Large intestine (tissue), 3 donors: Measurements from ENCODE around the gene BFSP2. TPM values are rescaled to one million over a fixed set of nuclear protein-coding genes. Genes with fewer than 3 reads are reported as not detected.

Source experiments
- DNase-seq, 2 donors: peaks; one replicate each; pipeline versions ENCODE4 v3.0.0 to v3.0.0-alpha.2; 2013
- H3K27ac ChIP-seq: one replicate; pipeline ENCODE4 v1.5.1; 2013; ENCODE audit warnings: low read length
- H3K27me3 ChIP-seq: 2 replicates; pipeline ENCODE4 v1.6.1; 2013; ENCODE audit warnings: low read length; ENCODE audit not compliant: control insufficient read depth, insufficient read depth
- H3K36me3 ChIP-seq: 2 replicates; pipeline ENCODE4 v1.6.1; 2013; ENCODE audit warnings: low read length; ENCODE audit not compliant: control insufficient read depth, insufficient read depth
- H3K4me1 ChIP-seq: one replicate; pipeline ENCODE4 v1.6.1; 2013; ENCODE audit warnings: low read length; ENCODE audit not compliant: control insufficient read depth, insufficient read depth
- H3K4me3 ChIP-seq: one replicate; pipeline ENCODE4 v1.5.1; 2013; ENCODE audit warnings: low read length
- H3K9me3 ChIP-seq: one replicate; pipeline ENCODE4 v1.6.1; 2013; ENCODE audit warnings: mild to moderate bottlenecking, low read depth, low read length, moderate library complexity; ENCODE audit not compliant: control insufficient read depth
- WGBS: methylation state at CpG from one replicate; pipeline ENCODE4 v1.1.5; 2013; ENCODE audit warnings: low lambda C conversion rate; ENCODE audit not compliant: insufficient coverage; 5-methylcytosine and 5-hydroxymethylcytosine counted together
- polyA plus RNA-seq: library from polyadenylated mRNA; unstranded; fragments of 120-200 nt; gene quantifications from one replicate; pipeline ENCODE4 v1.2.1, GENCODE V29; 2013

The BFSP2 gene
- polyA plus RNA-seq, 1 donor, result not detected

DNA sequence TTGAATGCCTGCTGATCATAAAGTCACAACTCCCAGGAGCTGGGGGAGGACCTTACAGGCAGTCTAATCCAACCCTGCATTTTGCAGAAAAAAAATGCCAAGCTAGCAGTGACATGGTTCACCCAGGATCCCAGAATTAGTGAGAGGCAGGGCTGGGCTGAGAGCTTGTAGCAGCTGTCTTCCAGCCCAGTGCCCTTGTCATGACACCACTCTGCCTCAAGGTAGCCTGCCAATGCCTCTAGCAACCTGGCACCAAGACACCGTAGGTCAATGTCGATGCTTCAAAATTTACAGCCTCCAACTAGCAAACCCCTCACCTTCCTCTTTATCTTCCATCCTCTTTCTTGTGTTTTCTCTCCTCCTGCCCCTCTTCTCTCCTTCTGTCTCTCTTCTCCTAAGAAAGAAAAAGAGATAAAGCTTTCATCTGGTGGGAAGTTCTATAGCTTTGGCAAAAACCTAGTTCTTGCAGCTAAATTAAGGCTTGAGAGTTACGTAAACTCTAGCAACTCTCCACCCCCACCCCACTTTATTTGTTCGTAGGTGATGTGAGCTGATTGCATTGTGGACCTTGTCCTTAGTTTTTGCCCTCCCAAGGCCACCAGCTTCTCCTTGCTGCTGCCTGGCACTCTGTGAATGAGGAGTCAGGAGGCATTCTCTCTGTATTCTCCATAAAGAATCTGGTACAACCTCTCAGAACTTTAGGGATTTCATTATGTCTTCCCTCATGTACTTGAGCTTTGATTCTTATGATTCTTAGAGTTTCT lies 18.3 kb upstream of the BFSP2 start:
- no peak for DNase-seq

DNA sequence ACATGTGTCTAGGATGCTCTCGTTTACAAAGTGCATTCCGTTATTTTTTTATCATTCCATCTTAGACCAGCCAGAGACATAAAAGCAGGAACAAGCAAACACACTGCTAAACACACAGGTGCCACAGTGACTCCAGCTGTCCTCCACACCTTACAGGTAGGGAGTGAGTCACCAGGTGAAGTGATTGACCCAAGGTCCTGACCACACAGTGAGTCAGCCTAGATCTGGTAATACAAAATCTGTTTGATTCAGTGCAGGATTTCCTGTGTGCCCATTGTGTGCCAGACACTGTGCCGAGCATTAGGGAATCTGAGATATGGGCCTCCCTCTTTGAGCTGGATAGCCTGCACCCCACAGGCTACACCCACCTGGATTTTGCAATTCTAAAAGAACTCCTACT lies 16.7 kb upstream of the BFSP2 start:
- no peak for DNase-seq
- Histone ChIP-seq H3K36me3 (no peaks in the 10 kb centered on the region), H3K27me3 (no peaks in the 10 kb centered on the region), H3K4me3 (no peak overlapping the region), H3K4me1 (no peaks in the 10 kb centered on the region), H3K9me3 (no peaks in the 10 kb centered on the region), H3K27ac (no peak overlapping the region)
- WGBS, result no CpG with 5 or more reads among the region's 3 CpGs

More for the DNA sequence above, 18.3 kb upstream of the BFSP2 start:
- Histone ChIP-seq H3K9me3 (no peaks in the 10 kb centered on the region), H3K27ac (no peak overlapping the region), H3K27me3 (no peaks in the 10 kb centered on the region), H3K4me3 (no peak overlapping the region), H3K4me1 (no peaks in the 10 kb centered on the region), H3K36me3 (no peaks in the 10 kb centered on the region)
- no CpG with 5 or more reads among the region's 4 CpGs for WGBS

DNA sequence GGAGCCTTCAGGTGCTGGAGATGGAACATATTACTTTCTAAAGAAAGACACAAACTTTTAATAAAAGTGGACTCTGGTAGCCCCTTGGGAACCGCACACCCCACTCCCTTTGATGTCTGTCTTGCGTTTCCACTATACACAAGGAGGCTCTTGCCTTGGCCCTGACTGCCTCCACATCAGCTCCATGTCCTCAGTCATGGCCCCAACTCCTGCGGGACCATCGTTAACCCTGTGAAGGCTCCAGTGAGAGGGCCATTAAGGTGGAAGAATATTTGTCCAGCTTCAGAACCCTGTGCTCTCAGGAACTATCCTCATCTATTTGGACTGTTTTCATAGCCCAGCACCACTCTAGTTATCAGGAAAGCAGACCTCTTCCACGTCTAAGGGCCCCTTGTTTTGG lies 16.1 kb upstream of the BFSP2 start:
- no CpG with 5 or more reads among the region's 5 CpGs for WGBS
- Histone ChIP-seq H3K9me3 (no peaks in the 10 kb centered on the region), H3K27ac (no peak overlapping the region), H3K27me3 (no peaks in the 10 kb centered on the region), H3K36me3 (no peaks in the 10 kb centered on the region), H3K4me3 (no peak overlapping the region), H3K4me1 (no peaks in the 10 kb centered on the region)
- no peak for DNase-seq

DNA sequence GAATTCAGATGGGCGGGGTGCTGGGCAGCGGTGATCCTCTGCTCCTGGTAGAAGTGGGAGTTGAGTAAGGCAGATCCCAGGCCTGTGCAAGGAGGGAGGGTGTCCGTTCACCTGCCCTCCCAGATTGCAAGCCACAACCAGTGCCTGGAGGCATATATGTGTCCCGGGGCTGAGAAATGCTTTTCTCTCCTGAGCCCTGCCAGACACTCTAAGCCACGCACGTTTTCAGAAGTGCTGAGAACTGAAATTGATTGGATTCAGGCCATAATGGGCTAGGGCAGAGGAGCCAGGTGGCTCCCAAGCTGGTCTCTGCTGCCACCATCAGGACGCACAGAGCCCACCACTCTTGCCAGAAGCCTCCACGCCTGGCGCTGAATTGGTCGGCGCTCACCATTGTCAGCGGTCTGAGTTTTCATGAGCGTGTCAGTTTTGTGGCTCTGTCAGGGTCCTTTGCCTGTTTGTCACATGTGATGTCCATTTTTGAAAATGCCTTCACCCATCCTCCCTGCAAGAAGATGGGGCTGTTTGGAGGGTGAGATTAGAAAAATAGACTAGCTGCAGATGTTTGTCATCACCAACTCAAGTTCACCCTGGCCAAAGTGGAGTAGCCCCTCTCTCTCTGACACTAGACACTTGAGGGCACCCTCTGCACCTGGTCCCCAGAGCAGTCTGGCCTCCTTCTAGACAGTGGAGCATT lies 15.4 kb upstream of the BFSP2 start:
- H3K27me3 ChIP-seq, result no peaks in the 10 kb centered on the region
- no CpG with 5 or more reads among the region's 13 CpGs for WGBS

DNA sequence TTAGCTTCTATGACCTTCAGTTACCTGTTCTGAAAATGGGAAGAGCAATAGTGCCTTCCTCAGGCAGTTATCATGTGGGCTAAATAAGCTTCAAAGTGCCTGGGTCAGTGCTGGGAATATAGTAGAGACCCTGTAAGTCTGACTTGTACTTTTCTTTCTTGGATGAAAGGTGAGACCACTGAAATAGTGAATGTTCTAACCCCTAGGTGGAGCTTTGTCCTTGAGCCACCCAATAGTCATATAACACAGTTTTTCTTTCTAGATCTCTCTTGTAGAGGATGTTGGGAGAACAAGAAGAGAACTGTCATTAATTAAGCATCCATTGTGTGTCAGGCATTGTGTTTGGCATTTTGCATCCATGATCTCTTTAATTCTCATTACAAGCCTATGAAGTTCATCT lies 13.0 kb upstream of the BFSP2 start:
- Histone ChIP-seq H3K4me1 (no peaks in the 10 kb centered on the region), H3K27ac (no peak overlapping the region), H3K27me3 (no peaks in the 10 kb centered on the region)

More for the DNA sequence above, 15.4 kb upstream of the BFSP2 start:
- Histone ChIP-seq H3K4me3 (no peak overlapping the region), H3K9me3 (no peaks in the 10 kb centered on the region), H3K27ac (no peak overlapping the region), H3K4me1 (no peaks in the 10 kb centered on the region), H3K36me3 (no peaks in the 10 kb centered on the region)
- DNase-seq, result peak; percentile 42 to 51

DNA sequence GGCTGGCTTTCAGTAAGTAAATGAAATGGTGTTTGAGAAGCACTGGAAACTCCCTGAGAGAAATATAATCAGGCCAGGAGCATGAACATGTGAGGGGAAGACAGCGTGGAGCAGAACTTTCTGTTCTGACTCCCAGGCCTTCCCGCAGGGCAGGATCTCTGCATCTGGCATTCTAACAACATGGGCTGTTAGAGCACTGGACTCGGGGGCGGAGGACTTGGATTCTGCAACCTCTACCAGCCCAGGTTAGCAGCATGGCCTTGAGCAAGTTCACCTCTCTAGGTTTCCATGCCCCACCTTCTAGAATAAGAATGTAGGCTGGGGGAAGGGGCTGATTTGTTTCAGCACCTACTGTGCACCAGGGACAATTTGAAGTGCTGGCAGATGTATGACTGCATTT lies 12.5 kb upstream of the BFSP2 start:
- WGBS, result no CpG with 5 or more reads among the region's 4 CpGs
- no peaks in the 10 kb centered on the region for H3K9me3 ChIP-seq
- H3K4me1 ChIP-seq, result no peaks in the 10 kb centered on the region
- no peak for DNase-seq
- H3K27me3 ChIP-seq, result no peaks in the 10 kb centered on the region
- no peaks in the 10 kb centered on the region for H3K36me3 ChIP-seq
- no peak overlapping the region for H3K27ac ChIP-seq
- no peak overlapping the region for H3K4me3 ChIP-seq

More for the DNA sequence above, 13.0 kb upstream of the BFSP2 start:
- Histone ChIP-seq H3K4me3 (no peak overlapping the region), H3K9me3 (no peaks in the 10 kb centered on the region), H3K36me3 (no peaks in the 10 kb centered on the region)
- no peak for DNase-seq

DNA sequence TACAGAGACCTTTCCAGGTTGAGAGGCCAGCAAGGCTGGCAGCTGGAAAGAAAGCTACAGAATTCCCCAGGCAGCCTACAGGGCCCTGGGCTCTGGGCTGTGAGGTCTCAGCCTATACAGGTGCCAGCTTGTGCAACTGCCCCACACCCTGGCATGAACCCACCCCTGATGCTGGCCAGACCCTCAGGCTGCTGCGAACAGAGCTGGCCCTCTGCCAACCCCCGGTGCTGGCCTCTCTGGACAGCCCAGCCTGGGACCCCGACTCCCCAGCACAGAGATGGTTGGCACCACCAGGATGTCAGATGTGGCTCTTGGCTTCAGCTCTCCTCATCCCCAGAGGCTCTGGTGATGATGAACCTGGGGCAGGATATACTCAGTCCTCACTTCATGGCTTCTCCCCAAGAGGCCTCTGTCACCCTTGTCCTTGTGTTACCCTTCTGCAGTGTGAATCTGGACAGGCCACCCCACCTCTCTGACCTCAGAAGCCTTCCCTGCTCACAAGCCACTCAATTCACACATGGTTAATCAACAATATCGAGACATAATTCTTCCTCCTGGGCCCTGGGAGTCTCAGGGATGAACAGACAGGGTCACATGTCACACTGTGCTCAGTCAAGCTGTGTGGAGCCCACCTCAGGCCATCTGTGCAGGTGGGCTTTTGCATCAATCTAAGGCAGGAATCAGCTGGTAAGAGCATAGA lies 11.0 kb upstream of the BFSP2 start:
- Histone ChIP-seq H3K9me3 (no peaks in the 10 kb centered on the region), H3K36me3 (no peaks in the 10 kb centered on the region)
- WGBS, result no CpG with 5 or more reads among the region's 4 CpGs

DNA sequence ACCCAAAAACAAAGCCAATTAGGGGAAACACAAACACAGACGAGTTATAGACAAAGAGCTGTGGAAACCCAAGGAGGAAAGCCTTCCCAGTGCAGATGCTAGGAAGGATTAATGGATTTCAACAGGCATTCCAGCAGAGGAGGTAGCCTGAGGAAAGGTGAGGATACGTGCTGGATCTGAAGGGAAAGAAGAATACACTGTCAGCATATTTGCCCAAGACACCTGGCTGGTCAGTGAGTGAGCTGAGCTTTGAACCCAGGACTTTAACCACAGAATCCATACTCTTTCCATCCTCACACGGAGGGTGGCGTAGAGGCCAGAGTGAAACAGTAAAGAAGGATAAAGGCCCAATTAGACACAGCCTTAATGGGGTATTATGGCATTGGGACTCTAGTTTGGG lies 9.1 kb upstream of the BFSP2 start:
- H3K4me1 ChIP-seq, result no peaks in the 10 kb centered on the region
- no CpG with 5 or more reads among the region's 4 CpGs for WGBS
- H3K9me3 ChIP-seq, result no peaks in the 10 kb centered on the region
- no peak overlapping the region for H3K27ac ChIP-seq
- no peak overlapping the region for H3K4me3 ChIP-seq
- H3K27me3 ChIP-seq, result no peaks in the 10 kb centered on the region
- DNase-seq, result no peak
- no peaks in the 10 kb centered on the region for H3K36me3 ChIP-seq

More for the DNA sequence above, 11.0 kb upstream of the BFSP2 start:
- Histone ChIP-seq H3K4me3 (no peak overlapping the region), H3K27ac (no peak overlapping the region), H3K4me1 (no peaks in the 10 kb centered on the region), H3K27me3 (no peaks in the 10 kb centered on the region)
- DNase-seq, result no peak

DNA sequence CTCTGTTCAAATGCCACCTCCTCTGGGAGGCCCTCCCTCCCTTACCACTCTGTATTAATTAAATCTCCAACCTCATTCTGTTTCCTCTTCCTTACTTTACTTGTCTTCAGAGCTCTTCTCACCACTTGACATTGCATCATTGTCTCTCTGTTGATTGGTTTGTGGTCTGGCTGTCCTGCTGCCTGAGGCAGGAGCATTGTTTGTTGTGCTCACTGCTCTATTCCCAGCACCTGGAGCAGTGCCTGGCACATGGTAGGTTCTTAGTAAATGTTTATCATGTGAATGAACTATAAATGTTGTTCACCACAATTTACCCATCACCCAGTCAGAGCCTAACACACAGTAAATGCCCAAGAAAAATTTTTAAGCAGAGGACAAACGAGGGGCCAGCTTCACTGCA lies 6.7 kb upstream of the BFSP2 start:
- DNase-seq, result no peak
- WGBS, result no CpG with 5 or more reads among the region's 1 CpG
- H3K36me3 ChIP-seq, result no peaks in the 10 kb centered on the region
- no peaks in the 10 kb centered on the region for H3K27me3 ChIP-seq
- H3K9me3 ChIP-seq, result no peaks in the 10 kb centered on the region
- H3K4me1 ChIP-seq, result no peaks in the 10 kb centered on the region
- no peak overlapping the region for H3K4me3 ChIP-seq
- no peak overlapping the region for H3K27ac ChIP-seq

DNA sequence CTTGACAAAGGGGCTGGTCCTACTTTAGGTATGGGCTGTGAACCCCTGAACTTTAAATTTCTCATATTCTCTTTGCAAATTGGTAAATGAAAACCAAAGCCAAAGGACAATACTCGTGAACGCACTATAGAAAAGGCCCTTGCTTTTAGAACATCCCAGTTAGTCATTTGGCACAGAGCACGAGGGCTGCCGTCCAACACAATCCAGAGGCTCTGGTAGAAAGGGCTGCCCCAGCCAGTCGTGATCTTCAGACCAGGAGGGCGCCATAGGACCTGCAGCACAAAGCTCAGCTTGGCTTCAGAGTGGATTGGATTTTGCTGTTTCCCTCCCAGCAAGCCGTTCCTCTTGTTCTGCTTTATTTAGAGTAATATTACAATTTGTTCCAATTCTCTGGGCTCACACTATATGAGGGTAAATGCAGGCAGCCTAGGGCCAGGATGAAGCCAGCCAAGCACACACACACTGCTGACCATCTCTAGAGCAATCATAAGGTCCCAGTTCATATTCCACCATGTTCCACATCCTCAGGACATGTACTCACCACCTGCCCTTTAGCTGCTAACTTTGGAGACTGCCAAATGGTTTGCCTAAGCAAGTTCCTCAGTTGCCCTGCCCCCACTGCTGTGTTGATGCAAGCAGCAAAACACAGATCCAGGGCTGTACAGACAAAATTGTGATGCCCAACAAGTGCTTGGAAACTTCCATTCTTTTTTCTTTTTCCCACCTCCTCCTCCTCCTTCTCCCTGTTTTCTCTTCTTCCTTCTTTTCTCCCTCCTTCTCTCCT lies 6.0 kb upstream of the BFSP2 start:
- Histone ChIP-seq H3K4me1 (no peaks in the 10 kb centered on the region), H3K36me3 (no peaks in the 10 kb centered on the region), H3K27ac (no peak overlapping the region), H3K9me3 (no peaks in the 10 kb centered on the region), H3K4me3 (no peak overlapping the region), H3K27me3 (no peaks in the 10 kb centered on the region)
- WGBS, result no CpG with 5 or more reads among the region's 7 CpGs
- DNase-seq, result no peak
